Inflammatory macrophage treated with lipopolysaccharide for 1 hour (primary cell): ENCODE measurements around the gene OLAH.
"Not testable (repeated sequence)": the region's sequence is repeated elsewhere in the genome, so short reads cannot be mapped to it uniquely, and the experiment has no call there.

Experiments used
- DNase-seq, 2 donors: peaks; one replicate each; pipeline ENCODE4 v3.0.0-alpha.2; 2020 to 2022

Gene OLAH

GRCh38 chr10:15043674-15044073, at the start of gene OLAH:
TSS of gene OLAH (plus strand) at chr10:15043943. CDS start at chr10:15047289, 3,346 bp downstream.
- DNase-seq, result peak; percentile 29

- no peak for DNase-seq
Measured at GRCh38 chr10:14995964-14996565, 47.7 kb upstream of the OLAH start.

DNA sequence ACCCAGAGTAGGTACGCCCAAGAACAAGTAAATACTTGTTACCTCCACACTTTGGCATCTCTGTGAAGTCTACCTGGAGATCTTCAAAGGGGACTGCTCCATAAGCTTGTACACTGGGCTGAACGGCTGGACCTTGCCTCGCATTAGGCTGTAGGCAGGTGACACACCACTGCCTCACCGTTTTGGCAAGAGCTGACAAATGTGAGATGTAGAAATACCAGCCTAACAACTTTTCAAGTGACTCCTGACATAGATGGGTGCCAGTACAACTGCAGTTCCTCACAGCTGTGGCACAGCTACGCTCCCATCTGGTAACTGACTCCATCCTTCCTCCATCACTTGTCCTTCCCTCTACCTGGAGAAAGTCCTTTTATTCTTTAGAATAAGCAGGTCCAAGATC, 30.2 kb upstream of the OLAH start:
- DNase-seq, result not testable (repeated sequence)

DNA sequence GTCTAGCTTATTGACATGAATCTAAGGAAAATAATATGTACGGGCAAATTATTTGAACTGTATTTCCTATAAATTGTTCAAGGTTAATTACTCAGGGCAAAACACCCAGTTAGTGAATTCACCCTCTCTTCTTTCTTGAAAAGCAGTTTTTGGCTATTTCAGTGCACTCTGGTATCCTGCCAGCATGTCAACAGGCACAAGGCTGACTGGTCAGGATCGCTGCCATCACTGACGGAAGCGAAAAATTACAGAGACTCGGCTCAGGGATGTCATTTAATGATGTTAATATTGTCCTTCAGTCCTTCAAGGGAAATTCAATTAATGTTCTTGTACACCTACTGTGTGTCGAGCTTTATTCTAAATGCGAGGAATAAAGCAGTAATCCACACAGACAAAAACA, 28.3 kb upstream of the OLAH start:
- no peak for DNase-seq

DNA sequence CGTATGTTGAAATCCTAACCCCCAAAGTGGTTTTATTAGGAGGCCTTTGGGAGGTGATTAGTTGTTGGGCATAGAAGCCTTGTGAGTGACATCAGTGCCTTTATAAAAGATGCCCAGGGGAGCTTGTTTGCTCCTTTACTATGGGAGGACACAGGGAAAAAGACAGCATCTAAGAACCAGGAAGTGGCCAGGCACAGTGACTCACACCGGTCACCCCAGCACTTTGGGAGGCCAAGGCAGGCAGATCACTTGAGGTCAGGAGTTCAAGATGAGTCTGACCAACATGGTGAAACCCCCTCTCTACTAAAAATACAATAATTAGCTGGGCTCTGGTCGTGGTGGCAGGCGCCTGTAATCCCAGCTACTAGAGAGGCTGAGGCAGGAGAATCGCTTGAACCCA, 22.8 kb upstream of the OLAH start:
- DNase-seq, result peak; percentile 19 to 29

DNA sequence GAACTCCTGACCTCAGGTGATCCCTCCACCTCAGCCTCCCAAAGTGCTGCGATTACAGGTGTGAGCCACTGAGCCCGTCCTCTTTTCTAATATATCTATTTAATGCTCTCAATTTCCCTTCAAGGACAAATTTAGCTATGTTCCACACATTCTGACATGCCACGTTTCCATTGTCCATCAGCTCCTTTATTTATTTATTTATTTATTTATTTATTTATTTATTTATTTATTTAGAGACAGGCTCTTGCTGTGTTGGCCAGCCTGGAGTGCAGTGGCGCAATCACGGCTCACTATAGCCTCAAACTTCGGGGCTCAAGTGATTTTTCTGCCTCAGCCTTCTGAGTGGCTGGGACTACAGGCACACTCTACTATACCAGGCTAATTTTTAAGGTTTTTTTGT, 20.7 kb upstream of the OLAH start:
- not testable (repeated sequence) for DNase-seq

DNA sequence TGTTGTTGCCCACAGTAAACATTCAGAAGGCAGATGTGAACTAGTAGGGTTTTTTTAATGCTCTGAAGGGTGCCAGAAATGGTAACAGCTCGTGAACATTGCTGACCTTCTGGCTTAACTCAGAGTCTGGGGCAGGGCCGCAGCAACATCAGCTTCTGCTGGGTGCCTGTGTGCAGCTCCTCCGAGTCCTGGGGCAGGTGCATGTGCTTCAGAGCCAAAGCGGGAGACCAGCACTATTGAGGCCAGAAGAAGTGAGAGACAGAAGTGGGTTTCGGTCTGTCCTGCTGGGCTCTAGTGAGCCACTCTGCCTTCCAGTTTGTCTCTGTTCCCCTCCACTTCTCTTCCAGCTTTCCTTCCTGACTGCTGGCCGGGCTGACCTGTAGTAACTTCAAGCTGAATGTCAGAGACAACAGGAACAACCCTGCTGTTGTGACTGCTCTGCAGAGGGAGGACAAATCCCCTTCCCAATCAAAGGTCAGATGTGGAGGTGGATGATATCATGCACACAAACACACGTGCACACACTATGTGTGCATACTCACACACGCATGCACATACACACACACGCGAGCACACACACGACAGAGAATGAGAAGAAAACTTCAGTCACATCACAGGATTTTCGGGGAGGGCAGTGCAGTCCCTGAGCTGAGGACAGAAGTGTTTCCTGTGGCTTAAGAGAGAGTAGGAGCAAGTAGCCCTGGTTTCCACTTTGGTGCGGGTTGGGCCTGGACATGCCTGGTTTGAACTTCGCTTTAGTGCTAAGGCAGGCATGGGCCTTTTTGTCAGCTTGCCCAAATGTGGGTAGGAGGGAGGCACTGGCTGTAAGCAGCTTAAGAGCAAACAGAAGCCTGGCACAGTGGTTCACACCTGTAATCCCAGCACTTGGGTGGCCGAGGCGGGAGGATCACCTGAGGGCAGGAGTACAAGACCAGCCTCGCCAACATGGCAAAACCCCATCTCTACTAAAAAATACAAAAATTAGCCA, 19.4 kb upstream of the OLAH start:
- DNase-seq, result not testable (repeated sequence)

GRCh38 chr10:15025040-15025439, 18.7 kb upstream of the OLAH start:
- not testable (repeated sequence) for DNase-seq

DNA sequence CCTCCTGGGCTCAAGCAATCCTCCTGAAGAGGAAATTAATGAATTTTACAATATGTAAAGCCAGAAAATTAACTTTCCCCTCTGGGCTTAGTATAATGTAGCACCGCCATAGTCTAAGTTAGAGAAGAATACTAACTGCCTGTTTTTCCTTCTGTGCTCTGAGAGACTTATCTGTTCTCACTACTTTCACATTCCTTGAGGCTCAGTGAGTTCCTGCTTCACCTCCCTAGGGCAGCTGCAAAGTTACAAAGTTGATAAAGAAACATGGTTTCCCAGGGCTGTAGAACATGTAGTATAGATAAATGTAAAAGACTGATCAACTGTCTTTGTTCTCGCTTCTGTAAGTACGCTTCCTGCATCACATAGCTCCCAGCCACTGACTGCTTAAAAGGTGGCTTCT, 16.0 kb upstream of the OLAH start:
- no peak for DNase-seq

DNA sequence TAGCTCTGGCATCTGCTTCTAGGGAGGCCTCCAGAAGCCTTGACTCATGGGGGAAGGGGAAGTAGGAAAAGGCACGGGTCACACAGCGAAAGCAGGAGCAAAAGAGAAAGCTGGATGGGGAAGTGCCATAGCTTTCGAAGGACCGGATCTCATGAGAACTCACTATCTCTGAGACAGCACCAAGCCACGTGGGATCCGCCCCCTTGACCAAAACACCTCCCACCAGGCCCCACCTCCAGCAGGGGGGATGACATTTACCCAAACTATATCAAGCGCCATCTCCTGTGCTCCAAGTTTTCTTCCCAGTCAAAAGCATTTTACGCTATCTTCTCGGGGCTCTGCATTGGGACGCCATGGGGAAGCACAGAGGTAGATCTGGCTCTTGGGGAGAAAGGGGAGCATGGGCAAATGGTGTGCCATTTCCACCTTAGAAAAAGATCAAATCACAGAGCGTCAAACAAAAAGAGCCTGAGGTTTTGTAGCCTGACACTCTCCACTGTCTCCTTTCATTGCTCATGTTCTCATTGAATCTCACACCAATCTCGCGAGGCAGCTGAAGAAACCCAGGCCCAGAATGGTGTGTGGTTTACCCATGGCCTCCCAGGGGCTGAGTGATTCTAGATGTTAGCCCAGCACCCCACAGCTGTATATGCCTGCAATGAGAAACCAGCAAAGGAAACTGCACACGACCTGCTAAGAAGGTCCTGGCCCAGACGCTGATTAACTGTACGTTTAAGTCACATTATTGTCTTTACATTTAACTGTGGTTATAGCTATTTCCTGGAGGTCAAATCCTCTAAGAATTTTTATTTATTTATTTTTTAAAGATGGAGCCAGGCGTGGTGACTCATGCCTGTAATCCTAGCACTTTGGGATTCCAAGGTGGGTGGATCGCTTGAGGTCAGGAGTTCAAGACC, 8.1 kb upstream of the OLAH start:
- DNase-seq, result peak; percentile 83 to 85

GRCh38 chr10:15037691-15038090, 6.1 kb upstream of the OLAH start:
- no peak for DNase-seq

- DNase-seq, result no peak
Measured at GRCh38 chr10:15038416-15038815, 5.3 kb upstream of the OLAH start.

- no peak for DNase-seq
Measured at GRCh38 chr10:15045380-15045779, 1.6 kb downstream of the OLAH start.

DNA sequence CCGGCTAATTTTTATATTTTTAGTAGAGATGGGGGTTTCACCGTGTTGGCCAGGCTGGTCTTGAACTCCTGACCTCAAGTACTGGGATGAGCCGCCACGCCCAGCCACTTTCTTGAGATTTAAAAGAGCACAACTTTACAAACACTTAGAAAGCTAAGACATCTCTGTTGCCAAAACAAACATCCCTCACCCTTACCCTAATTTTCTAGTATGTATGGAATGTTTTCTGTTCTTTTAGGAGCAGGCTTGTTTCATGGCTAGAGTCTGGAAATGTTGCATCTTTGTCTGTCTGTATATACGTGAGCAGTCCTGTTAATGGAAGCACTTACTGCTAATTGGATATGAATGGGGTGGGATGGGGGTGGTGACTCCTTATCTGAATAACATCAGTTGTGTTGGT, 2.9 kb downstream of the OLAH start:
- DNase-seq, result no peak

DNA sequence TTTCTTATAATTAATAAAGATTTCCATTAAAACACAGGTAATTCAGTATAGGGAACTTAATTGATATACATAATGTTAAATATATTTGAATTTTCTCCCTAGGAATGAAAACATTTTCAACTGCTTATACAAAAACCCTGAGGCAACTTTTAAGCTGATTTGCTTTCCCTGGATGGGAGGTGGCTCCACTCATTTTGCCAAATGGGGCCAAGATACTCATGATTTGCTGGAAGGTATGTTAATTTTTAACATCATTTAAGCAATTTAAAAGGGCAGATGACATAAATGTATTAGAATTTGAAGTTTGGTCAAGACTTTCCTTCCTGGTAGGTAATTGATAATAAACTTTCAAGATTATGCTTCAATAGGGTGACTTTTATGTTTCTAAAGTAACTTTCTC, 5.8 kb downstream of the OLAH start:
- no peak for DNase-seq

DNA sequence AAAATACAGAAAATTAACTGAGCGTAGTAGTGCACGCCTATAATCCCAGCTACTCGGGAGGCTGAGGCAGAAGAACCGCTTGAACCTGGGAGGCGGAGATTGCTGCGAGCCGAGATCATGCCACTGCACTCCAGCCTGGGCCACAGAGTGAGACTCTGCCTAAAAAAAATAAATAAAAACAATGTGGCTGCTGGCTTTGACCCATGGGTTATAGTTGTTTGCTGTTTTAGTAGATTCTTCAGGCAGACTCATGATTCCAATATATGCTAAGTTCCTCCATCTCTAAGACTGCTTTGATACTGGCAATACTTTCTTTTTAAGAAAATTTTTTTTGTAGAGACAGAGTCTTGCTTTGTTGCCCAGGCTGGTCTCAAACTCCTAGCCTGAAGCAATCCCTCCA, 8.4 kb downstream of the OLAH start:
- no peak for DNase-seq

- DNase-seq, result no peak
Measured at GRCh38 chr10:15053061-15053460, 9.3 kb downstream of the OLAH start.

- DNase-seq, result no peak
Measured at GRCh38 chr10:15058689-15059088, 14.9 kb downstream of the OLAH start.

DNA sequence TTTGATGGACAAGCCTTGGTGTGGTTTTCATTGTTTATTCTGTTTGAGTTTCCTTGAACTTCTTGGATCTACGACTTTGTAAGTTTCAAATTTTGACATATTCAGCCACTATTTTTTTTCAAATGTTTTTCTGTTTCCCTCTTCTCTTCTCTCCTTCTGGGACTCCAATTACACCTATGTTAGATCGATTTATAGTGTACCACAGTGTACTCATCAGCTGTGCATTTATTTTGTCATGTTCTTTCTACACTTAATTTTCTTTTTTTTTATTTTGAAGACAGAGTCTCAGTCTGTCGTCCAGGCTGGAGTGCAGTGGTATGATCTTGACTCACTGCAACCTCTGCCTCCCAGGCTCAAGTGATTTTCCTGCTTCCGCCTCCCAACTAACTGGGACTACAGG, 16.2 kb downstream of the OLAH start:
- no peak for DNase-seq

DNA sequence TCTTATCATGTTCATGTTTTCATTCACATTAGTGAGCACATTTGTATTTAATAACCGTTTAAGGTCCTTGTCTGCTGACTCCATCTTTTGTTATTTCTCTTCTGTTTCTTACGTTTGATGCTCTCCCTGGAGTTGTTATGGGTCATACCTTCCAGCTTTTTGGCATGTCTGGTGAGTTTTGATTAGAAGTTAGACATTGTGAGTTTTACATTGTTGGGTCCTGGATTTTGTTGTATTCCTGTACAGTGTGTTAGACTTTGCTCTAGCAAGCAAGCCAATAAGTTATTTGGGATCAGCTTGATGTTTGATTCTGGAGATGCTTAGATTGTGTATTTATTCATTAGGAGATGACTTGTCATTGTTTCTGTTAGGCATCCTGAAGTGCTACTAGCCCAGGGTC, 16.9 kb downstream of the OLAH start:
- DNase-seq, result no peak

DNA sequence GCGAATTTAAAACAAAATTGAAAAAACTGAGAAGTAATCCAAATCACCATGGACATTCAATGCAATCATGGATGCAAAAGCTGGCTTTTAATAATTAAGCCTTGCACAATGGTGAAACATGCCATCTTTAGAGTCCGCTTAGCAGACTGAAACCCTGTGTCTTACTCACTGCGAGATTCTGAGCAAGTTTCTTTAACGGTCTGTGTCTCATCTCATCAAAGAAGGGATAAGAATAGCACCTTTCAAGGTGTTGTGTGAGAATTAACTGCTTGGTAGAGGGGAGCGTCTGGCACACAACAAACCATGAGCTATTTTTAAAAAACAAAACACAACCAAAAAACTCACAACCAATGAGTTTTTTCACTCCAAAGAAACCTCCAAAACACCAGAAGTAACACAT, 23.4 kb downstream of the OLAH start:
- no peak for DNase-seq

GRCh38 chr10:15068802-15069201, 25.1 kb downstream of the OLAH start:
- DNase-seq, result no peak

DNA sequence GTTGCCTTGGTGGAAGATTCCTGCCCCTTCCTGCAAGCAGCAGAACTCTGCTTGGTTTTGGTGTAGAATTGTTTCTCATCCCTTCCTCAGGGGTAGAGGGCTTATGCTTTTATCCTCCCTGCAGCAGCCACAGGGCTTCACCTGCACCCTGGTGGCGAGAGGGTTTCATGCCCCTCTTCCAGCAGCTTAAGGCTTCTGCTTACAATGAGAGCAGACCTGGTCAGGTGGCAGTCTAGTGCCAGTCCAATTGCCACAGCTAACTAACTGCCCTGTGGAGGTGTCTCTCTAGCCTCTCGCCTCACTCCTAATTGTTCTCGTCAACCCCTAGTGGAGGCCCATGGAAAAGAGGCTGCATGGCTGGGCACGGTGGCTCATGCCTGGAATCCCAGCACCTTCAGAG, 25.5 kb downstream of the OLAH start:
- DNase-seq, result no peak
